B cell (primary cell): Measurements from ENCODE around the gene UTP11. TPM values are rescaled to one million over a fixed set of nuclear protein-coding genes. Genes with fewer than 3 reads are reported as not detected.

Source experiments
- ATAC-seq: fragments of 200-7000 bp; cut with Tn5 transposase; one replicate; pipeline ENCODE4 v1.10.0; 2021; ENCODE audit warnings: low read depth, mild to moderate bottlenecking, moderate number of reproducible peaks, moderate library complexity
- CTCF ChIA-PET: fragments of 350-600 bp; sonication (Branson Sonifier 250); formaldehyde crosslinking; loops from one replicate; lab custom pipeline; 2021; ENCODE audit warnings: antibody characterized with exemption, inconsistent platforms; lab: Charles Lee
- POLR2A ChIA-PET: fragments of 350-600 bp; sonication (Branson Sonifier 250); formaldehyde crosslinking; loops from one replicate; lab custom pipeline; 2021; ENCODE audit warnings: antibody characterized with exemption; lab: Charles Lee
- DNase-seq: peaks from one replicate; pipeline ENCODE4 v3.0.0; 2013
- H2AFZ ChIP-seq: 2 replicates; pipeline ENCODE4 v1.6.1; 2012; ENCODE audit warnings: mild to moderate bottlenecking, low read depth, low read length; ENCODE audit not compliant: insufficient read depth, poor library complexity, severe bottlenecking
- H3K27ac ChIP-seq, 2 donors: 1 replicate in 1 of 2; 2 replicates in 1 of 2; pipeline ENCODE4 v1.5.1; 2012 to 2013; ENCODE audit warnings: low read length in 2 of 2, mild to moderate bottlenecking in 2 of 2, moderate library complexity in 1 of 2
- H3K27me3 ChIP-seq, 4 experiments: fragments of 200-600 bp in 1 of 4; sonication (generic) in 1 of 4; replicated peaks in 1 of 4; 1 replicate in 2 of 4; 2 replicates in 2 of 4; pipeline versions ENCODE4 v1.6.1 to v1.7.0; 2013 to 2016; ENCODE audit warnings: low read length in 3 of 4, mild to moderate bottlenecking in 2 of 4, mixed read lengths in 1 of 4, moderate library complexity in 1 of 4; ENCODE audit not compliant: insufficient read depth in 4 of 4, control insufficient read depth in 3 of 4; ENCODE audit errors: control extremely low read depth in 1 of 4
- H3K36me3 ChIP-seq, 2 experiments: replicated peaks in 1 of 2; 1 replicate in 1 of 2; 2 replicates in 1 of 2; pipeline versions ENCODE4 v1.6.1 to v1.7.1; 2013; ENCODE audit warnings: low read length in 1 of 2; ENCODE audit not compliant: insufficient read depth in 2 of 2, control insufficient read depth in 1 of 2; ENCODE audit errors: control extremely low read depth in 1 of 2, extremely low read depth in 1 of 2
- H3K4me1 ChIP-seq, 2 donors: fragments of 200-600 bp in 1 of 2; sonication (generic) in 1 of 2; 1 replicate in 1 of 2; 2 replicates in 1 of 2; pipeline versions ENCODE4 v1.5.1 to v1.6.1; 2013 to 2017; ENCODE audit warnings: low read length in 2 of 2; ENCODE audit not compliant: control insufficient read depth in 2 of 2, insufficient read depth in 2 of 2
- H3K4me2 ChIP-seq: replicated peaks from 2 replicates; pipeline ENCODE3; 2012; ENCODE audit warnings: mild to moderate bottlenecking, low read depth, low read length; ENCODE audit not compliant: poor library complexity, severe bottlenecking
- H3K4me3 ChIP-seq, 5 experiments: fragments of 200-600 bp in 1 of 5; sonication (generic) in 1 of 5; 1 replicate in 3 of 5; 2 replicates in 2 of 5; pipeline versions ENCODE4 v1.5.1 to v1.7.0; 2011 to 2016; ENCODE audit warnings: low read length in 4 of 5, mild to moderate bottlenecking in 4 of 5, low read depth in 2 of 5, control low read depth in 1 of 5, moderate library complexity in 1 of 5; ENCODE audit not compliant: insufficient read depth in 1 of 5; ENCODE audit errors: control extremely low read depth in 1 of 5, extremely low read depth in 1 of 5
- H3K79me2 ChIP-seq: fragments of 200-600 bp; sonication (generic); one replicate; pipeline ENCODE4 v1.6.0; 2016; ENCODE audit warnings: low read length; ENCODE audit not compliant: control insufficient read depth, insufficient read depth
- H3K9ac ChIP-seq: fragments of 200-600 bp; sonication (generic); 2 replicates; pipeline ENCODE4 v1.6.1; 2017; ENCODE audit warnings: mild to moderate bottlenecking, low read length, moderate library complexity
- H3K9me3 ChIP-seq, 3 donors: one replicate each; pipeline versions ENCODE4 v1.6.1 to v1.7.1; 2013; ENCODE audit warnings: low read length in 2 of 3; ENCODE audit not compliant: control insufficient read depth in 2 of 3, insufficient read depth in 1 of 3; ENCODE audit errors: control extremely low read depth in 1 of 3
- H4K20me1 ChIP-seq: 2 replicates; pipeline ENCODE4 v1.6.0; 2012; ENCODE audit warnings: mild to moderate bottlenecking, low read length; ENCODE audit not compliant: insufficient read depth, control insufficient read depth, poor library complexity, severe bottlenecking
- H3K27ac Mint-ChIP-seq: one replicate; pipeline ENCODE4 v1.8.0; 2021; ENCODE audit warnings: mixed read lengths
- H3K27me3 Mint-ChIP-seq: one replicate; pipeline ENCODE4 v1.8.0; 2021; ENCODE audit warnings: mixed read lengths
- H3K4me1 Mint-ChIP-seq: one replicate; pipeline ENCODE4 v1.8.0; 2021; ENCODE audit warnings: mixed read lengths
- H3K4me3 Mint-ChIP-seq: one replicate; pipeline ENCODE4 v1.8.0; 2021; ENCODE audit warnings: mixed read lengths
- H3K9me3 Mint-ChIP-seq: one replicate; pipeline ENCODE4 v1.8.0; 2022; ENCODE audit warnings: mixed read lengths; ENCODE audit not compliant: insufficient read depth
- CTCF ChIP-seq: fragments of 200-600 bp; IDR thresholded peaks from one replicate; pipeline ENCODE4 v1.8.0; 2022; ENCODE audit warnings: antibody characterized with exemption, mild to moderate bottlenecking
- EZH2 ChIP-seq: IDR thresholded peaks from 2 replicates; pipeline ENCODE4 v1.6.1; 2012; ENCODE audit warnings: borderline replicate concordance, low read depth, mild to moderate bottlenecking, moderate library complexity, low read length; ENCODE audit not compliant: insufficient read depth, poor library complexity, severe bottlenecking
- WGBS: methylation state at CpG from one replicate; pipeline ENCODE4 v1.1.5; 2013; ENCODE audit warnings: missing lambda C conversion rate; ENCODE audit not compliant: insufficient coverage; 5-methylcytosine and 5-hydroxymethylcytosine counted together
- intact Hi-C: fragments of 100-400 bp; cut with micrococcal nuclease; formaldehyde crosslinking; loops from one replicate; pipeline ENCODE4 v1.10.0; 2022
- polyA plus RNA-seq: library from polyadenylated mRNA; depleted of rRNA; stranded (reverse); fragments of >200 nt; gene quantifications from 2 replicates; pipeline ENCODE4 v1.2.3, GENCODE V29; 2012
- total RNA-seq, 2 donors: library from RNA; stranded (reverse); fragments of 120-200 nt in 1 of 2; gene quantifications; 1 replicate in 1 of 2; 2 replicates in 1 of 2; pipeline versions ENCODE4 v1.2.3 to v1.2.4, GENCODE V29; 2013 to 2022

Gene UTP11
- total and polyA plus RNA-seq, 2 donors (not counting 1 experiment from before 2014, with no cell fraction given), result 6.0 to 16.8 TPM

GRCh38 chr1:37978541-37978940 is 34.0 kb upstream of the UTP11 start:
- Histone ChIP-seq H3K9ac (no peak overlapping the region), H4K20me1 (no peaks in the 10 kb centered on the region), H3K4me2 (no peak overlapping the region), H3K27ac (no peak overlapping the region), H3K79me2 (peaks cover 5% of the 10 kb centered on the region), H3K9me3 (no peaks in the 10 kb centered on the region), H3K4me3 (no peak overlapping the region), H3K36me3 (peaks cover 13 to 75% of the 10 kb centered on the region in 2 experiments), H2AFZ (no peak overlapping the region), H3K4me1 (no peaks in the 10 kb centered on the region), H3K27me3 (no peaks in the 10 kb centered on the region)
- no peak for TF ChIP-seq EZH2
- TF ChIP-seq CTCF, result no peak
- intact Hi-C loops, result no loop called here
- Mint-ChIP-seq H3K4me1 (no peaks in the 10 kb centered on the region), H3K4me3 (no peak overlapping the region), H3K27me3 (no peaks in the 10 kb centered on the region), H3K9me3 (no peaks in the 10 kb centered on the region), H3K27ac (no peak overlapping the region)
- DNase-seq (no peak), ATAC-seq (no peak)
- ChIA-PET POLR2A (no interaction called here), CTCF (interaction anchor here (1.0 to 4.6 kb wide), 3 partner anchors 11 to 88 kb away, joined by 3 to 63 read pairs (median 4); partner anchors contain the start of gene SF3A3)
- WGBS, result 96% methylated on average over 3 of the region's 4 CpGs

GRCh38 chr1:37983546-37983945 is 29.0 kb upstream of the UTP11 start:
- no peak for ATAC-seq
- CTCF ChIA-PET, result interaction anchor here (0.7 kb wide), 1 partner anchor 583 kb away, joined by 4 read pairs; no protein-coding TSS in a partner anchor
- H3K27ac Mint-ChIP-seq, result no peak overlapping the region

More at GRCh38 chr1:37983546-37983945, 29.0 kb upstream of the UTP11 start:
- peaks cover 6% of the 10 kb centered on the region for H4K20me1 ChIP-seq
- H3K4me3 ChIP-seq, result no peak overlapping the region
- H3K36me3 ChIP-seq, result peaks cover 8 to 78% of the 10 kb centered on the region in 2 experiments
- intact Hi-C loops, result no loop called here
- no peak overlapping the region for H3K4me2 ChIP-seq
- H3K27ac ChIP-seq, result no peak overlapping the region
- no peak overlapping the region for H3K9ac ChIP-seq
- WGBS, result no CpG with 5 or more reads among the region's 2 CpGs
- H3K4me3 Mint-ChIP-seq, result no peak overlapping the region
- H3K27me3 ChIP-seq, result no peaks in the 10 kb centered on the region
- no peak overlapping the region for H2AFZ ChIP-seq
- no peaks in the 10 kb centered on the region for H3K9me3 Mint-ChIP-seq
- H3K4me1 Mint-ChIP-seq, result peaks cover 10% of the 10 kb centered on the region
- no peak for DNase-seq
- peaks cover 4 to 6% of the 10 kb centered on the region in 2 donors for H3K4me1 ChIP-seq
- H3K79me2 ChIP-seq, result peaks cover 14% of the 10 kb centered on the region
- no peaks in the 10 kb centered on the region for H3K9me3 ChIP-seq
- no peaks in the 10 kb centered on the region for H3K27me3 Mint-ChIP-seq
- POLR2A ChIA-PET, result no interaction called here
- no peak for TF ChIP-seq CTCF
- TF ChIP-seq EZH2, result no peak
